Measurements from ENCODE around the gene CYP2S1.

Gene CYP2S1

GRCh38 chr19:41195675-41196497, 2.9 kb downstream of the CYP2S1 start:
- DNase-seq (ENCODE audit: low read depth): no peak

GRCh38 chr19:41198559-41198958, 5.5 kb downstream of the CYP2S1 start:
- no peak for DNase-seq (ENCODE audit: low read depth)

GRCh38 chr19:41203371-41203770, 10.4 kb downstream of the CYP2S1 start:
- no peak for DNase-seq (ENCODE audit: low read depth)

- peak; percentile 84 for DNase-seq (ENCODE audit: low read depth)
Measured at GRCh38 chr19:41204338-41204737, 11.3 kb downstream of the CYP2S1 start.

GRCh38 chr19:41205995-41206394, 13.0 kb downstream of the CYP2S1 start:
- DNase-seq (ENCODE audit: low read depth): no peak

GRCh38 chr19:41206456-41206855, 13.4 kb downstream of the CYP2S1 start:
- no peak for DNase-seq (ENCODE audit: low read depth)

- DNase-seq (ENCODE audit: low read depth): no peak
Measured at GRCh38 chr19:41206926-41207750, 14.1 kb downstream of the CYP2S1 start.

GRCh38 chr19:41214161-41214560, 21.1 kb downstream of the CYP2S1 start:
- DNase-seq (ENCODE audit: low read depth): no peak

- no peak for DNase-seq (ENCODE audit: low read depth)
Measured at GRCh38 chr19:41217741-41218140, 24.7 kb downstream of the CYP2S1 start.

- DNase-seq (ENCODE audit: low read depth): no peak
Measured at GRCh38 chr19:41218249-41218614, 25.2 kb downstream of the CYP2S1 start.

GRCh38 chr19:41218615-41219507, 25.8 kb downstream of the CYP2S1 start, which contains the start of gene AXL:
Gene AXL, plus strand, starts transcription at chr19:41219223. Its CDS starts 170 bp downstream, at chr19:41219393.
- peak; percentile 95 for DNase-seq (ENCODE audit: low read depth)

GRCh38 chr19:41219924-41220567, 27.0 kb downstream of the CYP2S1 start:
- no peak for DNase-seq (ENCODE audit: low read depth)

GRCh38 chr19:41220811-41221210, 27.8 kb downstream of the CYP2S1 start:
- no peak for DNase-seq (ENCODE audit: low read depth)

GRCh38 chr19:41221514-41222205, 28.6 kb downstream of the CYP2S1 start:
- no peak for DNase-seq (ENCODE audit: low read depth)

- no peak for DNase-seq (ENCODE audit: low read depth)
Measured at GRCh38 chr19:41222240-41222639, 29.2 kb downstream of the CYP2S1 start.

- peak; percentile 100 for DNase-seq (ENCODE audit: low read depth)
Measured at GRCh38 chr19:41223431-41224234, 30.6 kb downstream of the CYP2S1 start.

GRCh38 chr19:41224632-41225031, 31.6 kb downstream of the CYP2S1 start:
- DNase-seq (ENCODE audit: low read depth): no peak

GRCh38 chr19:41225238-41226052, 32.4 kb downstream of the CYP2S1 start:
- peak; percentile 100 for DNase-seq (ENCODE audit: low read depth)
